GM12878 (cell line): ENCODE data around the gene BAHD1. TPM values are rescaled to one million over a fixed set of nuclear protein-coding genes. Genes with fewer than 3 reads are reported as not detected.

Source experiments
- ATAC-seq: fragments of 200-7000 bp; cut with Tn5 transposase; 3 replicates; pipeline ENCODE4 v1.9.1; 2020; ENCODE audit warnings: mild to moderate bottlenecking, moderate library complexity
- BruUV-seq: library from RNA; stranded (reverse); fragments of 400-500 nt; replicated peaks from 2 replicates; lab custom pipeline; 2021; lab: Mats Ljungman, UMichigan
- CTCF ChIA-PET: fragments of 300-600 bp; sonication (Branson Sonifier 250); formaldehyde crosslinking; extraction: SDS; loops from one replicate; lab custom pipeline; 2021; ENCODE audit warnings: inconsistent platforms; lab: Yijun Ruan, JAX
- POLR2A ChIA-PET: fragments of 350-600 bp; formaldehyde crosslinking; extraction: SDS; loops from one replicate; lab custom pipeline; 2021; ENCODE audit warnings: inconsistent platforms; lab: Charles Lee
- RAD21 ChIA-PET: fragments of 300-600 bp; sonication (Branson Sonifier 250); formaldehyde crosslinking; loops from one replicate; lab custom pipeline; 2023; ENCODE audit warnings: antibody characterized with exemption; ENCODE audit not compliant: unreplicated experiment; lab: Charles Lee
- SMC1A ChIA-PET: fragments of 300-600 bp; sonication (Branson Sonifier 250); formaldehyde crosslinking; loops from one replicate; lab custom pipeline; 2023; ENCODE audit not compliant: unreplicated experiment, uncharacterized antibody; lab: Charles Lee
- DNase-seq: peaks from one replicate; pipeline ENCODE4 v3.0.0-alpha.2; 2011; ENCODE audit warnings: low read depth, low spot score
- FAIRE-seq: peaks from 3 replicates; lab custom pipeline; 2011; peaks lifted over from hg19 to GRCh38; lab: Jason Lieb, UNC
- H2AFZ ChIP-seq: 2 replicates; pipeline ENCODE4 v1.6.0; 2011; ENCODE audit warnings: low read depth, low read length, control low read depth; ENCODE audit not compliant: control insufficient read depth
- H3K27ac ChIP-seq: 2 replicates; pipeline ENCODE4 v1.5.1; 2011; ENCODE audit warnings: control low read depth; ENCODE audit not compliant: control insufficient read depth, insufficient read depth
- H3K27me3 ChIP-seq, 2 experiments: replicated peaks in 1 of 2; 2 replicates each; pipeline versions ENCODE4 v1.6.0 to v1.6.1; 2011; ENCODE audit warnings: low read length in 1 of 2; ENCODE audit not compliant: control insufficient read depth in 2 of 2, insufficient read depth in 2 of 2
- H3K36me3 ChIP-seq, 2 experiments: 2 replicates each; pipeline ENCODE4 v1.5.1; 2011; ENCODE audit warnings: low read length in 1 of 2; ENCODE audit not compliant: control insufficient read depth in 2 of 2, insufficient read depth in 2 of 2
- H3K4me1 ChIP-seq: 2 replicates; pipeline ENCODE4 v1.6.1; 2011; ENCODE audit warnings: mild to moderate bottlenecking, low read length, moderate library complexity, mixed read lengths; ENCODE audit not compliant: control insufficient read depth, insufficient read depth
- H3K4me2 ChIP-seq: 2 replicates; pipeline ENCODE4 v1.6.0; 2011; ENCODE audit warnings: control low read depth; ENCODE audit not compliant: control insufficient read depth, insufficient read depth
- H3K4me3 ChIP-seq: fragments of 200-600 bp; sonication (generic); 2 replicates; pipeline ENCODE4 v1.5.1; 2016
- H3K79me2 ChIP-seq: 2 replicates; pipeline ENCODE4 v1.6.0; 2011; ENCODE audit warnings: low read length; ENCODE audit not compliant: control insufficient read depth, insufficient read depth
- H3K9ac ChIP-seq: 2 replicates; pipeline ENCODE4 v1.8.0; 2011; ENCODE audit warnings: low read length, control low read depth, mixed read lengths; ENCODE audit not compliant: control insufficient read depth, insufficient read depth
- H3K9me3 ChIP-seq: replicated peaks from 3 replicates; pipeline ENCODE4 v1.5.1; 2011; ENCODE audit warnings: mild to moderate bottlenecking, low read length; ENCODE audit not compliant: control insufficient read depth, insufficient read depth
- H4K20me1 ChIP-seq: 2 replicates; pipeline ENCODE4 v1.6.0; 2011; ENCODE audit not compliant: control insufficient read depth, insufficient read depth
- BMI1 ChIP-seq: fragments of 450-650 bp; IDR thresholded peaks from 2 replicates; pipeline ENCODE4 v1.6.1; 2016; ENCODE audit warnings: mild to moderate bottlenecking, moderate library complexity, borderline replicate concordance
- BRCA1 ChIP-seq: IDR thresholded peaks from 2 replicates; pipeline ENCODE4 v1.6.1; 2011; ENCODE audit warnings: low read depth, low read length, improper control_type of control experiment
- CBFB ChIP-seq: IDR thresholded peaks from 2 replicates; pipeline ENCODE4 v1.6.1; 2016; ENCODE audit warnings: antibody characterized with exemption, low read depth
- DPF2 ChIP-seq: fragments of 450-650 bp; IDR thresholded peaks from 2 replicates; pipeline ENCODE4 v1.6.1; 2017; ENCODE audit warnings: mild to moderate bottlenecking
- ETV6 ChIP-seq, 2 experiments: fragments of 450-650 bp in 1 of 2; IDR thresholded peaks in 1 of 2; conservative IDR thresholded peaks in 1 of 2; 2 replicates each; pipeline ENCODE4 v1.6.1; 2014; ENCODE audit warnings: antibody characterized with exemption in 1 of 2, borderline replicate concordance in 1 of 2, low read depth in 1 of 2, mild to moderate bottlenecking in 1 of 2, moderate library complexity in 1 of 2
- NBN ChIP-seq: fragments of 450-650 bp; IDR thresholded peaks from 2 replicates; pipeline ENCODE4 v1.6.1; 2016
- NFIC ChIP-seq: IDR thresholded peaks from 2 replicates; pipeline ENCODE4 v1.6.1; 2012; ENCODE audit warnings: low read depth, mild to moderate bottlenecking, inconsistent platforms, low read length, moderate library complexity
- RBBP5 ChIP-seq: fragments of 200-600 bp; sonication (generic); conservative IDR thresholded peaks from 2 replicates; pipeline ENCODE4 v1.6.1; 2016
- SMARCA5 ChIP-seq: fragments of 450-650 bp; IDR thresholded peaks from 2 replicates; pipeline ENCODE4 v1.6.1; 2017; ENCODE audit warnings: mild to moderate bottlenecking
- SPI1 ChIP-seq: IDR thresholded peaks from 2 replicates; pipeline ENCODE4 v1.6.1; 2011; ENCODE audit warnings: low read depth, mild to moderate bottlenecking, low read length, moderate library complexity, borderline replicate concordance; ENCODE audit not compliant: insufficient read depth
- SRF ChIP-seq, 2 experiments: IDR thresholded peaks; 2 replicates each; pipeline ENCODE4 v1.6.1; 2011; ENCODE audit warnings: low read depth in 2 of 2, low read length in 2 of 2, mild to moderate bottlenecking in 1 of 2, moderate library complexity in 1 of 2
- TCF12 ChIP-seq: IDR thresholded peaks from 2 replicates; pipeline ENCODE4 v1.6.1; 2011; ENCODE audit warnings: low read depth, mild to moderate bottlenecking, low read length
- TCF7 ChIP-seq: IDR thresholded peaks from 2 replicates; pipeline ENCODE4 v1.6.1; 2014; ENCODE audit warnings: antibody characterized with exemption, borderline replicate concordance
- WRNIP1 ChIP-seq: IDR thresholded peaks from 2 replicates; pipeline ENCODE4 v1.6.1; 2011; ENCODE audit warnings: low read depth, low read length, improper control_type of control experiment, borderline replicate concordance
- WGBS: methylation state at CpG from one replicate; pipeline ENCODE4 v1.1.6; 2016; ENCODE audit warnings: low lambda C conversion rate; ENCODE audit not compliant: insufficient replicate concordance, insufficient coverage; ENCODE audit errors: missing lambda C conversion rate; 5-methylcytosine and 5-hydroxymethylcytosine counted together
- in situ Hi-C: fragments of 300-500 bp; cut with MboI; formaldehyde crosslinking; loops from 9 replicates; pipeline ENCODE4 v1.14.3; 2018; ENCODE audit warnings: mixed read lengths
- intact Hi-C: fragments of 100-400 bp; cut with micrococcal nuclease; formaldehyde crosslinking; loops from one replicate; pipeline ENCODE4 v1.14.2; 2022; ENCODE audit not compliant: unreplicated experiment
- polyA plus RNA-seq, 11 experiments: library from polyadenylated mRNA; depleted of rRNA in 4 of 11; unstranded in 6 of 11; stranded (reverse) in 5 of 11; fragments of >200 nt; fragmentation: Nextera tagmentation in 4 of 11; fragmentation: Illumina TruSeq in 1 of 11; extraction: Ambion mirVana in 4 of 11; extraction: Trizol in 1 of 11; gene quantifications; 1 replicate in 1 of 11; 2 replicates in 10 of 11; pipeline versions ENCODE4 v1.2.1 to v1.2.3, GENCODE V29; 2011 to 2016; ENCODE audit warnings: inconsistent platforms in 2 of 11, missing spikeins in 2 of 11, low read depth in 1 of 11
- total RNA-seq, 4 experiments: library from RNA; depleted of rRNA in 3 of 4; stranded (reverse); fragments of >200 nt in 3 of 4; fragmentation: Illumina TruSeq in 1 of 4; extraction: Trizol in 1 of 4; gene quantifications; 2 replicates each; pipeline versions ENCODE4 v1.2.1 to v1.2.3, GENCODE V29; 2013 to 2021
- TF ChIP-seq, protein P1 (sequence below): IDR thresholded peaks from 2 replicates; pipeline ENCODE4 v1.6.1; 2012; ENCODE audit warnings: low read depth, low read length, improper control_type of control experiment
- TF ChIP-seq, protein P2 (sequence below): IDR thresholded peaks from 2 replicates; pipeline ENCODE4 v1.6.1; 2011; ENCODE audit warnings: low read depth, low read length, improper control_type of control experiment, borderline replicate concordance
- TF ChIP-seq, protein P3 (sequence below): fragments of 450-650 bp; IDR thresholded peaks from 2 replicates; pipeline ENCODE4 v1.6.1; 2014; ENCODE audit warnings: mild to moderate bottlenecking

Gene BAHD1
- total and polyA plus RNA-seq, 10 of the 15 experiments (the other 5 are each of a cell fraction or from before 2014, with no cell fraction given), result 0.21 to 21.8 (median 5.8) TPM

DNA sequence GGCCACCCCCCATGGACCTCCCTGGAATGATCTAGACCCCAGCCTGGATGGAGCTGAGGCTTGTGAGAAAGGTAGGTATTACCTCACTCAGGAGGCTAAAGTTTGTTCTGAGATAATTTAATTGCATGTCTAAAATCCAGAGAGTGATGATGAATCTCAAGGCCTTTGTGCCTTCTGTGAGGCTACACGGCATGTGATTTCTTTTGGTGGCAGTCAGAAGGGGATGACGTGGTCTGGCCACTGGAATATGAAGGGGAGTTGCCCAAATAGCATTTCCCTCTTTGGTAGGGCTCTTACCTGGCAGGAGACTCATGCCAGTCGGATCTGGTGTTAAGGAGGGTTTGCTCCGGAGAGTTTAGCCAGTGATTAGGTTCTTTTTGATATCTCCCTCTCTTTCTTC lies 2.5 kb downstream of the BAHD1 start (continued):
- TF ChIP-seq, protein P1, sequence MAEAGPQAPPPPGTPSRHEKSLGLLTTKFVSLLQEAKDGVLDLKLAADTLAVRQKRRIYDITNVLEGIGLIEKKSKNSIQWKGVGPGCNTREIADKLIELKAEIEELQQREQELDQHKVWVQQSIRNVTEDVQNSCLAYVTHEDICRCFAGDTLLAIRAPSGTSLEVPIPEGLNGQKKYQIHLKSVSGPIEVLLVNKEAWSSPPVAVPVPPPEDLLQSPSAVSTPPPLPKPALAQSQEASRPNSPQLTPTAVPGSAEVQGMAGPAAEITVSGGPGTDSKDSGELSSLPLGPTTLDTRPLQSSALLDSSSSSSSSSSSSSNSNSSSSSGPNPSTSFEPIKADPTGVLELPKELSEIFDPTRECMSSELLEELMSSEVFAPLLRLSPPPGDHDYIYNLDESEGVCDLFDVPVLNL, result no peak
- no peak for TF ChIP-seq RBBP5
- TF ChIP-seq, protein P2, sequence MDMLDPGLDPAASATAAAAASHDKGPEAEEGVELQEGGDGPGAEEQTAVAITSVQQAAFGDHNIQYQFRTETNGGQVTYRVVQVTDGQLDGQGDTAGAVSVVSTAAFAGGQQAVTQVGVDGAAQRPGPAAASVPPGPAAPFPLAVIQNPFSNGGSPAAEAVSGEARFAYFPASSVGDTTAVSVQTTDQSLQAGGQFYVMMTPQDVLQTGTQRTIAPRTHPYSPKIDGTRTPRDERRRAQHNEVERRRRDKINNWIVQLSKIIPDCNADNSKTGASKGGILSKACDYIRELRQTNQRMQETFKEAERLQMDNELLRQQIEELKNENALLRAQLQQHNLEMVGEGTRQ, result no peak
- TF ChIP-seq CBFB, result no peak
- no peak for TF ChIP-seq NFIC

DNA sequence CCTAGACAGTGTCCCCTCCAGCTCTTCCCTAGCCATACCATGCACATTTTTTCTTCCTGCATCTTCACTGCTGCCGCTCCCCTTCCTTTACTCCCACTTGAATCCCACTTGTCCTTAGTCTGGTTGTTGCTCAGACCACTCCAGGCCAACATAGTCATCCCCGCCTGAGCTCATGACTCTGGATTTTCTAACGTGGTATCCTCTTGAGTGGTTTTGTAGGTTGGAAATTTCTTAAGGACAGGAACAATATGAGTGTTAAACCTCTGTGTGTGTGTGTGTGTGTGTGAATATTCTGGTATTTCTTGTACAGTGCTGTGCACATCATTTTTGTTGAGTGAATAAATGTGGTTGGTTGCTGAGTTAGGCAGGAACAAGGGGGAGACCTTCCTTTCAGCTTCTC lies 3.1 kb downstream of the BAHD1 start:
- Histone ChIP-seq H3K27ac (no peak overlapping the region), H3K27me3 (peaks cover 0 to 3% of the 10 kb centered on the region in 2 experiments; a peak in 1 of 4 replicates), H3K9ac (no peak overlapping the region; the same call in 1 of the 2 replicates), H3K4me2 (peak overlapping the region; percentile 42; the same call in 1 of the 2 replicates), H3K79me2 (peaks cover 32% of the 10 kb centered on the region), H3K36me3 (0 out of 4 replicates have a peak, but pooled peaks cover 0 to 4% of the 10 kb centered on the region in 2 experiments), H3K4me3 (no peak overlapping the region), H2AFZ (no peak overlapping the region), H3K9me3 (no peaks in the 10 kb centered on the region), H3K4me1 (peaks cover 11% of the 10 kb centered on the region), H4K20me1 (peaks cover 23% of the 10 kb centered on the region)
- RAD21 ChIA-PET, result no interaction called here
- CTCF ChIA-PET, result interaction anchor here (0.8 to 1.4 kb wide), 5 partner anchors 61 to 134 kb away, joined by 3 to 7 read pairs (median 3); no protein-coding TSS in a partner anchor
- in situ Hi-C loops, result no loop called here
- TF ChIP-seq, protein P3, sequence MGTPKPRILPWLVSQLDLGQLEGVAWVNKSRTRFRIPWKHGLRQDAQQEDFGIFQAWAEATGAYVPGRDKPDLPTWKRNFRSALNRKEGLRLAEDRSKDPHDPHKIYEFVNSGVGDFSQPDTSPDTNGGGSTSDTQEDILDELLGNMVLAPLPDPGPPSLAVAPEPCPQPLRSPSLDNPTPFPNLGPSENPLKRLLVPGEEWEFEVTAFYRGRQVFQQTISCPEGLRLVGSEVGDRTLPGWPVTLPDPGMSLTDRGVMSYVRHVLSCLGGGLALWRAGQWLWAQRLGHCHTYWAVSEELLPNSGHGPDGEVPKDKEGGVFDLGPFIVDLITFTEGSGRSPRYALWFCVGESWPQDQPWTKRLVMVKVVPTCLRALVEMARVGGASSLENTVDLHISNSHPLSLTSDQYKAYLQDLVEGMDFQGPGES, result no peak
- TF ChIP-seq SMARCA5 (no peak), ETV6 (conservative IDR thresholded peaks at IDR 0.05 in 1 of 2, IDR thresholded peaks at IDR 0.05 in 1 of 2; ENCODE audit: borderline replicate concordance in 1 of 2, low read depth in 1 of 2) (no peak), DPF2 (no peak), BMI1 (no peak), TCF12 (no peak), BRCA1 (no peak), WRNIP1 (no peak), TCF7 (no peak), SPI1 (no peak), NBN (no peak), SRF (IDR thresholded peaks at IDR 0.05; ENCODE audit: low read depth in 2 of 2, low read length in 2 of 2) (no peak)
- POLR2A ChIA-PET, result interaction anchor here (0.7 to 1.1 kb wide), 4 partner anchors 13 to 251 kb away, joined by 3 read pairs; partner anchors contain the start of gene RAD51
- SMC1A ChIA-PET, result interaction anchor here (1.2 to 1.7 kb wide), 3 partner anchors 13 to 61 kb away, joined by 3 read pairs; no protein-coding TSS in a partner anchor
- WGBS, result 70% methylated on average over 3 of the region's 3 CpGs
- DNase-seq (no peak), FAIRE-seq (no peak), ATAC-seq (no peak)
- BruUV-seq, result no TSS peak
- intact Hi-C loops, result loop anchor here (10.0 kb wide), 1 partner anchor 151 kb away; the partner anchor contains the start of gene KNL1
